Measurements from ENCODE around the gene TSEN15.
A peak's percentile ranks its signal among the peaks of the same experiment; 100 is the strongest.

Gene TSEN15

DNA sequence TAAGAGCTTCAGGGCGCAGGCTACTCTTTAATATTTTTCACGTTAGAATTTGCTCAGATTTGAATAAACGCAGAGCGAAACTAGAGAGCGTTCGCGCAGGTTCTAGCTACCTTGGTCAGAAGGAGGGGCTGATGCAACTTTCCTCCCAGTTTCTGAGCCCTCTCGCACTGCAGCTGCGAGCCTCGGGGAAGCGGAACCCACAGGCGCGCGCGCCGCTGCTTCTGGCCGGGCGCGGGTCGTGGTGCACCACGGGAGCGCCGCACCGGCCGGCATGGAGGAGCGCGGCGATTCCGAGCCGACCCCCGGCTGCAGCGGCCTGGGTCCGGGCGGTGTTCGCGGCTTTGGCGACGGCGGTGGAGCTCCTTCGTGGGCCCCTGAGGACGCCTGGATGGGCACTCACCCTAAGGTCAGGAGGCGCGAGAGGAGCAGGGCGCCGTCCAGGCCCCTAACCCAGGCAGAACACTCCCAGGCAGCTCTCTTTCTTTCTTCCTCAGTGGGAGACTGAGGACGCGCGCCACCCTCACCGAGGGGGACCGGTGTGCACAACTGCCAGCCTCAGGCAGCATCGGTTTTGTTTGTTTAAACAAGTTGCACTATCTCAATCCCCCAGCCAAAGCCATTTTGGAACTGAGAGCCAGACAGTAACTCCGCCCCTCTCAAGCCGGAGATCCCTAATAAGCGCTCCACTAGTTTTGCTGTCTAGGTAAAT is at the start of gene TSEN15:
Gene TSEN15, plus strand, starts transcription at position 246 of the 709 bp plus-strand sequence. Its CDS starts 26 bp downstream, at position 272.
- peak in 12 of 14 donors; percentile 45 to 86 (median 70) for DNase-seq

DNA sequence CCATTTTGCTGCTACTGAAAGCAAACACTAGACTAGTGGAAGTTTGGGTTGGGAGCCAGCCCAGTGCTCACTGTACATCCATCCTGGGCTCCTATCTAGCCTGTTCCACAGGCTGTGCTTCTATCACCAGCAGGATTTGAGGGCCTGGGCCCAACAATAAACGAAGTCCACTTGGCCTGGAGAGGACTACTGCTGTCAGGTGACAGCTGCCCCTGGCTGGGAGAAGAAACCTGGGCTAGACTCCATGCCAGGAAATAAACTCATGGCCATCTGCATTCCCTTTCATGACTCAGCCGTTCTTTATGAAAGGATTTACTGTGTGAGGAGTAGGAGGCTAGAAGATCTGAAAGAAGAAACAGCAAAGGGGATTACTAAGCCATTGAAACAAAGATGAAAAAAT is 49.5 kb upstream of the TSEN15 start:
- DNase-seq = peak in 8 of 14 donors; percentile 36 to 97 (median 52)

DNA sequence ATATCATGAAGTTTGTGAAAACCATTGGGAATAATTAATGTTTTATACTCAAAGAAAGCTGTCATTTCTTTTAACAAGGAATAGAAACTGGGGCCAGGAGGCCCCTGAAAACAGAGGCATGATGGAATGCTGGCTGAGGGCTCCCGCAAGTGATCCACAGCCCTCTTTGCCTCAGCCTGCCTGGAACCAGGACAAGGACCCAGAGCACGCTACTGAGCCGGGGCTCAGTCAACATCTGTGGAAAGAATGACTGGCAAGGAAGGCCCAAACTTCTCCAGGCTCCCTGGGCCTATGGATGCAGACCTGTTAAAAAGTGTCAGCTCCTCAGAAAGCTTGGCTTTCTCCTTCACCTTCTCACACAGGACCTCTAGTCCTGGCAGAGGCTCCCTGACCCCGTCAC is 46.6 kb upstream of the TSEN15 start:
- DNase-seq = no peak

DNA sequence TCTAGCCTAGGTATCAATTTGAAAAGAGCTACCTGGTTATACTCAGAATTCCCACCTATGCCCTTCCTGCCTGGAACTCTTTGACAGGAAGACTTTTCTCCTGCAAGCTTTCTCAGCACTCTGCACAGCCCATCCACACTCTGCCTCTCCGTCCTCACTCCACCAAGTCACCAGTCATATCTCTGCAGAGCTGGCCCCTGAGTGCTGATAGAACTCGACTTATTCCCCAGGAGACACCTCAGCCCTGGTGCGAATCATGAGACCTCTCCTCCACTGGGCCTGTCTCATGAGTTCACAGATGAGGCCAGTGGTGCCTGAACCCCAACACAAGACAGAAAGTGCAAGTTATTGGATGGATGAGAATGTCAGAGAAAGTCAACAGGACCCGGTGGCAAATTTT is 46.0 kb upstream of the TSEN15 start:
- no peak for DNase-seq

DNA sequence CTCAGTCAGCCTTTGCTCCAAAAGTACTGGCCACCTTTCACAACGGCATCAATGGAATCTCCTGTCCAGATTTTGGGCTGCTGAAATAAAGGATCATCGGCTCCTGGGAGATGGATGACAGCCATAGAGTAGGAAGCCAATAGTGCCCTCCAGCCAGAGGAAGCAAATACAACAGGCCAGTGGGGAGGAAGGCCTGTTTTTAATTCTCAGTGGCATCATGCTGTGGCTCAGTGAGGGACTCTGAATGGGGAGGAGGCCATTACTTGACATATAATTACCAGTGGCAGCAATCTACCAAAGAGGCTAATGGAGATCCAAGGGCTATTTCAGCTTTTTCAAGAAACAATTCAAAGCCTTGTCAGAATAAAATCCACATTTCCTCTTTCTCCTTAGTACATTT is 40.7 kb upstream of the TSEN15 start:
- no peak for DNase-seq

DNA sequence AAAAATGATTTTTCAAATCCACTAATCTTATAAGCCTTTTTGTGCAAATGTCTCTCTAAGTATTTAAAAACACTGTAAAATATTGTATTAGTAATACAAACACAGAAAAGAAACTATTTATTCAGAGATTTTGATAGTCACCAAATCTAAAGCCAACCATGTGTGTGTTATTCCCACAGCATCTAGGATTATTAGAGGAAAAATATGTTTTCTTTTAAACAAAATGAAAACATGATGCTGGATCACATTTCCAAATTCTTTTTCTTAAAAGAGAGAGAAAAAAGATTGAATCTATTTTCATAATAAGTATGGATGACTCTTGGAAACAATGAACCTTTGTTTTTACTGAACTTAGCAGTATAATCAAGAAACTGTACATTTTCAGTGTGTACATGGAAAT is 39.3 kb upstream of the TSEN15 start:
- DNase-seq = no peak

DNA sequence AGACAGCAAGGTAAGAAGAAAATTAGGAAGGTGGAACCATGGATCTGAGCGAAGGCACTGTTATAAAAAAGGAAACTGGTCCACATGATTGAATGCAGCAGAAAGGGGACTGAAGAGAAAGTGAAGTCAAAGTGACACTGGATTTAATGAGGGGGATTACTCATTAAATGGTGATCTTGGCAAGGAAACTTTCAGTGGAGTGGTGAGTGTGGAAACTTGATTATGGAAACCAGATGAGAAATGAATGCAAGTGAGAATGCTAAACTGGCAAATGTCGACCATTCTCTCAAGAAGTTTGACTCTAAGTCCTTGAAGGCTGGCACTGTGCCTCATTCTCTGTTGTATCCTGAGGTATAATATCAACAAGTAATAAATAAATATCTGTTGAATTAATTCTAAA is 37.3 kb upstream of the TSEN15 start:
- DNase-seq = no peak

DNA sequence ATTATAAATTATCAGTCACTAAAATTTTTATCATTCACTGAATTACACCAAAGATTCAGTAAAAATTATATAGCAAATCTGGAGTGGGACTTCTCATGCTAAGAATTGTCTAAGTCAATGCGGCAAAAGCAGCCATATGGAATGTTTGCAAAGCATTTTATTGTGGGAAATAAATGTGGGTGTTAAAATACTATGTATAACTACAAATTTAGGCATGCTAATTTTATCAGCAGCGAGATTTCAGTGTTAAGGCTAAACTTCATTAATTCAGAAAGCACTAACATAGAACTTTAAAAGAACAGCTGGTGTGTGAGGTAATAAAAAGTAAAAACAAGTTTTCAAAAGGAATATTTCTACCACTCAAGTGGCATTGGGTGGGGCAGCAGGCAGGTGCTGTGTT is 35.4 kb upstream of the TSEN15 start:
- DNase-seq = no peak

DNA sequence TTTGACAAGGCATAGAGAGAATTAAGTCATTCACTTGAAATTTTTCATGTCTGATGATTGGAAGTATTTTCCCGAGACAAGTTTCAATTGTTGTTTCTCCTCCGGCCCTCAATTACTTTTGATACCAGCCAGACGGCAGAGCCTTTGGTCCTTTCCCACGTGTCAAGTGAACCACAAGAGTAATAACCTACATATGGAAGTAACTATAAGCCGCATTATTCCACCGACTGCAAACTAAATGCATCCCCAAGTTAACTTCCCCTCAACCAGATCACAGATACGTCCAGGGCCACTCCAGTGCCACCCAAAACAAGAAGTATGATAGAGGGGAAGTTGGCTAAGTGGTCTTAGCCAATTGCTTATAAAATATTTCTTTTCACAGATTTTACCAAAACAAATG is 34.2 kb upstream of the TSEN15 start:
- DNase-seq = no peak

DNA sequence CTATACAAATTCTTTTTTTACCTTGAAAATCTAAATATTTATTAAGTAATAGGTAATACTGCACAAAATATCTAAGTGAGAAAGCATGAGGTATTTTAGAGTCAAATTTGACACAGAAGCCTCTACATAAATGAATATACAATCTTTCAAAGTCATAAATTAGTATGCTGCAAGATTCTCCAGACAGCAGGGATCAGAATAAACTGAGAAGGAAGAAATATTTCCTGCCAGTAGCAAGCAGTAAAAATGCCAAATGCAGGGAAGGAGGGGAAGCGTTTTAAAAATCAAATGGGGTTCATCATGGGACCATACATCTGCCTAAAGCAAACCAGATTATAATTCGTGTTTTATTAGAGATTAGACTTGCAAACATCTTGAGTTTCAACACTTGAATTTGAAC is 32.9 kb upstream of the TSEN15 start:
- no peak for DNase-seq

DNA sequence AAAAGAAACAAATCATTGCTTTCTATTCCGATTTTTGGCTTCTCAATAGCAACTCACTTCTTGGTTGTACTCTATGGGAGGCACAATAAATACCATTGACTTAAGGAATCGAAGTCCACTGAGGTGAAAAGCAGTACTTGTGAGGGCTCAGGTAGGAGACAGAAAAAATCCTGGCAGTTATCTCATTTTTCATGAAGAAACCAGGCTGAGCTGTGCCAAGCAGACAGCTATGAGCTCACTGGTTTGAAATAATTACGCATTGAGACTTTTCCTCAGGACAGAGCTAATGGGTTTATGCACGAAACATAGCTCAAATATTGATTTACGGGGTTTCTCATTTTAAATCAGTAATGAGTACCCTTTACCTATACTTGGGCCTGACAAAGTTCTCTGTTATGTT is 32.5 kb upstream of the TSEN15 start:
- peak in 1 of 14 donors; percentile 49 for DNase-seq

DNA sequence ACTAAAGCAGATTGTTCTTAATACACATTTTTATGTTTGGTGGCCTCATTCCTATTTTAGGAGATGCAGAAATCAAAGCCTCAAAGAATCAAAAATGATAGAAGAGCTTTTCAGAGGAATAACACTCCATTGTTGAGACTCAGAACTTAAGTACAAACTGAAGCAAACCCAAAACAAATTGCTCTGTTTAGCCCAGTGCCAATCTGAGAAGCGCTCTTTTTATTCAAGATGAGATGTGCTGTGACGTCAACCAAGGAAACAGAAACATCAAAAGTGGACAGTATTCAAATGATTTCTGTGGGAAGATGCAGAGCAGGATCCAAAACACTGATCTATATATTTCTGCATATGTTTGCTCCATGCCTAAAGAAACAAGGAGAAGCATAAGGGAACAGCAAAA is 32.0 kb upstream of the TSEN15 start:
- DNase-seq = no peak

DNA sequence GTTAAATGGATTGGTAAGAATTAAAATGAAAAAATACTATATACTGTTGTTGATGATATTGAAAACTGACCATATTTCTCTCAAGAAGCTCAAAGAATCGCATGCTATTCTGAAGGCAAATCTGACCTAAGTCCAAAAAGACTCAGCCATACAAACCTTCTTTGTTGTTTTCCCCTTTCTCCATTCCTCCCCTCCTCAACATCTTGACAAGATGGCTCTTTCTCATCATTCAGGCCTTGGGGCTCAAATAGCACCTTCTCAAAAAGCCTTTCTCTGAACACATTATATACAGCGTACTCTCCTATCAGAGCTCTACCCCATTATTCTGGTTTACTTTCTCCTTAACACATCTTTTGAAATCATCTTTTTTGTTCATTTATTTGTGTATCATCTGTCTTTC is 31.2 kb upstream of the TSEN15 start:
- DNase-seq = no peak

DNA sequence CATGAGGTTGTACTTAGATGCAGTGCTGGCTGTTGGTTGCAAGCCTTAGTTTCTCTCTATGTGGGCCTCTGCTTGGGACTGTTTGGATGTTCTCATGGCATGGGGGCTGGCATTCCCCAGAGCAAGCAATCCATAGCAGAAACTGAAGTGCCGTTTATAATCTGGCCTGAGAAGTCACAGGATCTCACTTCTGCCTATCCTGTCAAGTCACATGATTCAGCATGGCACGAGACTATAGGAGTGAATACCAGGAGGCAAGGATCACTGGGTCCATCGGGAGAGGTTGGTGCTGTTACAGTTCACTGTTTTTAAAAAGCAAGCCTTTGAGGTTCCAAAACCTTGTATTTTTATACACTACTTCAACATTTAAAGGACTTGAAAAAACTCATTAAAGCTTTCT is 30.7 kb upstream of the TSEN15 start:
- DNase-seq = no peak

DNA sequence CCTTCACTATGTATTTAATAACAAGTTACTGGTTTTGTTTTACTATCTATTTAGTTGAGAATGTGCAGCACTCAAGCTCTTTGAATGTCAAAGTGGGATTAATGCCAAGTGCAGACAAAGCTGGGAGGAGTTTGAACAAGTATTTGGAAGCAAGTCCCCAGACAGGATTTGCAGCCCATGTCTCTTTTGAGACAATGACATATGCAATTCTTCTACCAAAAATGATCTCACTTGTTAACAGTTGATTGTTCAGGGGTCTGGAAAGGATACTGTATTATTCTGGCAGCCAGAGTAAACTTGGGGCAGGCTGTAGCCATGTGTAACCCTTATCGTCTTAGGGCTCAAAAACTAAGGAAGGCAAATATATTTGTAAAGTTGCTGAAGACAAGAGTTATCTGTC is 29.8 kb upstream of the TSEN15 start:
- DNase-seq = peak in 1 of 14 donors; percentile 10

DNA sequence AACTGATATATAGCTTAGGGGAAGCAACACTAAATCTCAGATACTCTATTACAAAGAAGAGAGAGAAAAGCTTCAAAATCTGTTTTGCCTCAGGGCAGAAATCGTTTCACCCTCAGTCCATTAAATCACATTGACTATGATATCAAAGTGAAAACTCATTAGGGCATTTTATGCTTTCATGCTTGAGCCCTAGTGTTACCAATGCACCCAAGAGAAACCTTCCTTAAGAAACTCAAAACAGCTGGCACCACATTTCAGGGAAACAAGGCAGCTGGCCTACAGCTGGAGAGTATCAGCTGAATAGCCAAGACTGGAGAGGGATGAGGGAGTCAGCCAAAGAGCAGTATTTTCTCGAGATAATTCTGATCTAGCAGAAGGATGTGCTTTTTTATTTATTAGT is 28.9 kb upstream of the TSEN15 start:
- DNase-seq = no peak

DNA sequence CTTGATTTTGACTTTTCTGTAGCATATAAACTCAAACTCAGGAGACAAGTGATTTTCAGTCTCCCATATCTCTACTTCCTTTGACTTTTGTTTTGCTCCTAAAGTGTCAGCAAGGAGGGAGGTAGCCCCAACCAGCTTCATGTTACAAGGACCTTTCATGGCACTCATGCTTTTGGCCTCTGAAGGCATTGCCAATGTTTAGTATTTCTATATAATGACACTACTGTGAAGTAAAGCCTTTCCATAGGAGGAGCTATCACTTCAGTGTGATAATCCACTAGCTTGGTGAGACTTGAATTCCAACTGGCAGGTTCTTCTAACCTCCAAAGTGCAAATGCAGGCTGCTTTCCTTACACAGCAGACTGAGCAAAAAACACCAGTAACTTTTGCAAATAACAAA is 28.4 kb upstream of the TSEN15 start:
- no peak for DNase-seq

DNA sequence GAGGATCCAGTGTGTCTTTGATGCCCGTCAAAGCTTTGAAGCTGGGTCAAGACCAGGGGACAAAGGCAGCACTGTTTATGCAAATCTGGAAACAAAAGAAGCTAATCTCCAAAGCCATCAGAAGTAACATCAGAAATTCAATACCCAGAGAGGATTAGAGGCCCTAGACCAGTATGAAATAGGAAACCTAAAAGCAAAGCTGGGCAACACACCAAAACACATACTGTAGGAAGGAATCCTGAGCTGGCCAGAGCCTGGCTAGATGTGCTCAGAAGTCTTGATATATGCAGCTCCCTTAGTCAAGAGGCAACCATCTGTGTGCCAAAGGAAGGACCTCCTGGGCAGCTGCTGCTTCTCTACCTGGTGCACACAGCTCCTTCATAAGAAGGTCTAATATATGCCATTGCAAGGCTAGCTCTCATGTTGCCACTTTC is 26.3 kb upstream of the TSEN15 start:
- no peak for DNase-seq

DNA sequence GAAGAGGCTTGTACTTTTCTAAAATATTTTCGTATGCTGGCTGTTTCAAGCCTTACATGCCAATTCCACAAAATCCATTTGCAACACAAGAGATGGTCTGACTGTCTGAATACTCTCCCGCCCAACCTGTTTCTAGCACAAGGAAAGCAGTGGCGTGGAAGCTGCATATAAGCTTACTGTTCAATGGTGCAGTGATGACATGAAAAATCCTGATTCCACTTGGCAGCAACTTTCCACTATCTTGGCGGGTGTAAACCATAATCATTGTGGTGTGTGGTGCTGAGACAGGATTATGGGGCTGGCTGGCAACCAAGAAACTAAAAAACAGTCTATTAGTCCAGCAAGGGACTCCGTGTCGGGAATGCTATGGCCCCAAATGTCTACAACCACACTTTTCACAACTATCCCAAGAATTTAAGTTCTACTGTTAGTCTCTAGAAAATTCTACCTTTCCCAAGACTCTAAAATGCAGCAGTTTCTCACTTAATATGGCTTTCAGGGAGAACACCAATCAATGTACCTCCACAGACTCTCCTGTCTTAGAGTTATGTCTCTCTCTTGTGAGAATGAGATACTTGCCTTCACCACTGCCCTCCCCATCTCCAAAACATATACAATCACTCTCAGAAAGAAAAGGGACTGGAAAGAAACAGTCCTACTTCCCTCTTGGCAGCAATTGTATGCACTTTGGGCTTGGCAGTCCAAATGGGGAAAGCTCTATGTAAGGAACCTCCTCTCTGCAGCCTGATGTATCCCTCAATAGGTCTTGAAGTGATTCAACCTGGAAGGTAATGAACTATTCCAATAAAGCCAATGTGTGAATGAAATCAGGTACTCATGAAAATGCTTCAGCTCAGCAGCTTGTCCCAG is 23.5 kb upstream of the TSEN15 start:
- DNase-seq = no peak

DNA sequence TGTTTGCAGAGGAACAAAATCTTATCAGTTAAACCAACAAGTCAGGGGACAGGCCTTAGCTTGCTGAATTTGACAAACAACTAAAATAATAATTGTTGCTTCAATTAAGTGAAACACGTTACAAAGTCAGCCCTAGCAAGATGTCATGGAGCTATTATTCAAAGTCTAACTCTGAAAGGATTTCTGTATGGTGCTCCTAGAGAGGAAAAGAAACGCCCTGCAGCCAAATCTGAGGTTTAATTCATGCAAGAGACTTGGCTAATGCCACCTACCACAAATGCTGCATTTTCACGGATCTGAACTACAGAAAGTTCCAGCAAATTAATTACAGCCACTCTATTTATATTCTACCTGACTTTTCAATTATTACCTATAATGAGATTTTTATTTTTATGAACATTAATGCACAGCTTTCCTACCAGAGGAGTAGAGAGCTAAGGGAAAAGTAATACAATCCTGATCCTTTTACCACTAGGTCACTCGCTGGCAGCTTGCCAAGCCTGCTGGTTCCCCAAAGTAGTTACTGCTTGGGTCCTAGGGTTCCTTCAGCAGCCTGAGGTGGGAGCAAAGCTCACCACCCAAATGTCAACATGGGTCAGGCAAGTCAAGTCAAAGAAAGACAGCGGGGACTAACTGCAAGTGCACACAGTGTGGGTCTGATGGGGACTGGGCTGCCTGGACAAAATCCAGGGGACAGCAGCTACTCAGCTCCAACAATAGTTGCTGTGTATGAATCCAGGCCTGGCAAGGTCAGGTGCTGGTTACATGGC is 22.5 kb upstream of the TSEN15 start:
- DNase-seq = peak in 7 of 14 donors; percentile 24 to 77 (median 57)

DNA sequence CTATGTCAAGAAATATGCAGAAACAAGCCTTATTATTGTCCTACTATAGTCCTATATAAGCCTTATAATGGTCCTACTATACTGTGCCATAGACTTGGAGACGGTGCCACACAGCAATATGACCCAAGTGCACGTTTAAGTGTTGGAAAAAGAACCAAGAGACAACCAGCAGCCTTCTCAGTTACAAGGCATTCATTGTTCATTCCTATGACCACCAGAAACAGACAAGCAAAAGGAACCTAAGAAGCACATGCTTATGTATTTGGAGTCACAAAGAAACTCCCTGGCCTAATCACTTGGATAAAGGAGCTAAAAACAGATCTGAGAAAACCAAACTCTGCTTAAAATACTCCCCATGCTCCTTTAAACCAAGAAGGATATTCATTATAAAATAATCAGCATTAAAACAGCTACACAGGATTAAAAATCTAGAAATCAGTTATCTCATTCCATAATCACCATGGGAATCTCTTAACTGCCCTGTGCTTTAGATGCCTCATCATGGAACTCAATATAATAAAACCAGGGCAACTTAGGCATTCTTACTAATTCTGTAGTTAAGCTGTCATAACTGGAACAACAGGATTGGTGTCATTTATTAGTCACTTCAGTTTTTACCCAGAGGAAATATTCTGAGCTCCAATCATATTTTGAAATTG is 21.0 kb upstream of the TSEN15 start:
- no peak for DNase-seq

DNA sequence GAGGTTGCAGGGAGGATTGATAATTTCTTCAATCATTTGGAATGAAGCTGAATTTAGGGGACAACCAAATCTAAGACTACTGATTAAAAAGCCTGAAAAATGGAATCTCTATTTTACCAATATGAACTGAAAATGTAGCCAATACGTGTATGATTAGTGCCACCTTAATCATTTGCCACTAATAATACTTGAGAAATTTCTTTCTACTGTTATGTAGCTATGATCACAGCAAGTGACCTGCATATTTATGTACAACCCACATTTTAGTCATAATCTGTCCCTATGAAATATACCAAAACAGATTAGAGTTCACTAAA is 20.5 kb upstream of the TSEN15 start:
- no peak for DNase-seq
